ENCODE results near the gene CD200R1.

The CD200R1 gene

GRCh38 chr3:112884678-112885290, 90.1 kb downstream of the CD200R1 start:
- DNase-seq (ENCODE audit: low spot score): no peak

- DNase-seq (ENCODE audit: low spot score): no peak
These were observed 93.0 kb downstream of the CD200R1 start for GRCh38 chr3:112881891-112882290.

- DNase-seq (ENCODE audit: low spot score): no peak
These were observed 99.3 kb downstream of the CD200R1 start for GRCh38 chr3:112875561-112875960.

GRCh38 chr3:112874725-112875124, 100.2 kb downstream of the CD200R1 start:
- no peak for DNase-seq (ENCODE audit: low spot score)

- no peak for DNase-seq (ENCODE audit: low spot score)
These were observed 101.3 kb downstream of the CD200R1 start for GRCh38 chr3:112873632-112874031.

- no peak for DNase-seq (ENCODE audit: low spot score)
These were observed 103.2 kb downstream of the CD200R1 start for GRCh38 chr3:112871735-112872134.

Measured in left forelimb (tissue), 1 donor.